ENCODE data around the gene RSPH6A. TPM values are rescaled to one million over a fixed set of nuclear protein-coding genes. Genes with fewer than 3 reads are reported as not detected.

Gene RSPH6A
- total RNA-seq (2014; rRNA removed; shearing (Covaris generic); ENCODE audit: low replicate concordance), result 0.25 TPM in 1 of 2 replicates, not detected in the other

DNA sequence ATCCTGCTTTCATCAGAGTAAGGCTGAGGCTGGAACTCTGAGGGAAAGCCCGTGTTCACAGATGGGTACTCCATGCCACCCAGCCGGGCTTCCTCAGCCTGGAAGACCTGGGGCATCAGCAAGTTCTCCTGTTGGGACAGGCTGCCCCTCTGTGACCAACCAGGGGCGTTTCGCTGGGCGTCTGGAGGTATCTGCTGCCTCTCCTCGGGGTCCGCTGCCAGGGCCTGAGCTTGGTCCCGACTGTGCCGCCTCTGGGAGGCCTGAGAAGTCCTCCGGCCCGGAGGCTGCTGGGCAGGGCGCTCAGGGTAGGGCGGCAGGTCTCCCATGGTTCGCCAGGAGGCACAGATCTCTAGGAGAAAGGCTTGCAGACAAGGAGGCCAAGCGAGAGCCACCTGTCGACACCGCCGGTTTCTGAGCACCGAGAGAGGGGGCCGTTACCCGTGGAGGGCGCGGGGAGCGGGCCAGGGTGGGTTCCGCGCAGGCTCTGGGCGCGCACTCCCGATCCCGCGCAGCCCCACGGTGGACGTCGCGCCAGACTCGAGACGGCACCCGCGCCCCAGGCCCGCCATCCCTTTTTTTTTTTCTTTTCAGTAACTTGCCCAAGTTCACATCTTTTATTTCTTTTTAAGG is at the start of gene RSPH6A:
Gene RSPH6A, minus strand, starts transcription at position 458 of the 630 bp plus-strand sequence. Its CDS starts 132 bp downstream, at position 326.
- Histone ChIP-seq H3K9me3 (ENCODE audit: low read length) (no peaks in the 10 kb centered on the region), H3K4me3 (ENCODE audit: low read length) (no peak within 1 kb of the TSS), H3K9me2 (replicated peaks; ENCODE audit: insufficient read depth, low read length) (no peaks in the 10 kb centered on the region), H3K27me3 (ENCODE audit: low read length) (no peaks in the 10 kb centered on the region), H3K79me2 (ENCODE audit: low read length) (no peaks in the 10 kb centered on the region), H3K9ac (ENCODE audit: low read length) (no peak within 1 kb of the TSS), H3K36me3 (ENCODE audit: insufficient read depth, low read length) (no peaks in the 10 kb centered on the region; the same call in 1 of the 2 replicates), H3K27ac (ENCODE audit: low read length) (no peak within 1 kb of the TSS), H4K20me1 (ENCODE audit: insufficient read depth, low read depth, low read length) (no peaks in the 10 kb centered on the region), H3K4me2 (ENCODE audit: low read depth, low read length, poor library complexity, severe bottlenecking) (no peak within 1 kb of the TSS), H2AFZ (ENCODE audit: low read length) (no peak within 1 kb of the TSS), H3K4me1 (ENCODE audit: low read length) (no peaks in the 10 kb centered on the region; the same call in 1 of the 2 replicates)
- DNase-seq, result no peak

DNA sequence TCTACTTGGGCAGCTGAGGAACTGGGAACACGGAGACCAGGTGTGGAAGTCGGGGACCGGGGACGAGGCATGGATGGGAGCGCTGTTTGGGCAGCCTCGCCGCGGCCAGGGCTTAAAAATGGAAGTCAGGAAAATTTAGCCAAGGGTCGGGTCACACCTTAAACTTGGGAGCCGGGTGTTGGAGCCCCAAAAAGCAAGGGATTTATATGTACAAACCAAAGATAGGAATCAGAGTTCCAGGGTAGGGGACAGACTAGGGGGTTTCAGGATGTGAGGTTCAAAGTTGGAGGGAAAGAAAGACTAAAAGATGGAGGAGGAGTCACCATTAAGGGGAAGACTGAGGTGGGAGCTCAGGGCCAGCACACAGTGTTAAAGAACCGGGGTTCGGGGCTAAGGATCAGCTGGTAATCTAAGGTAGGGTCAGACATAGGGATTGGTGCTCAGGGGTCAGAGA is 49.5 kb upstream of the RSPH6A start:
- peaks cover 29% of the 10 kb centered on the region for H3K79me2 ChIP-seq (ENCODE audit: low read length)
- no peak overlapping the region for H3K27ac ChIP-seq (ENCODE audit: low read length)
- H3K9me3 ChIP-seq (ENCODE audit: low read length), result no peaks in the 10 kb centered on the region
- no peaks in the 10 kb centered on the region for H3K9me2 ChIP-seq (replicated peaks; ENCODE audit: insufficient read depth, low read length)
- H3K9ac ChIP-seq (ENCODE audit: low read length), result no peak overlapping the region
- no peak for DNase-seq
- H2AFZ ChIP-seq (ENCODE audit: low read length), result no peak overlapping the region
- H3K4me2 ChIP-seq (ENCODE audit: low read depth, low read length, poor library complexity, severe bottlenecking), result peak overlapping the region; percentile 65
- H3K4me3 ChIP-seq (ENCODE audit: low read length), result peak overlapping the region; percentile 56; the same call in 1 of the 2 replicates
- peaks cover 27% of the 10 kb centered on the region for H3K4me1 ChIP-seq (ENCODE audit: low read length)
- peaks cover under 1% of the 10 kb centered on the region; the same call in 1 of the 2 replicates for H3K36me3 ChIP-seq (ENCODE audit: insufficient read depth, low read length)
- peaks cover 3% of the 10 kb centered on the region; the same call in 1 of the 2 replicates for H3K27me3 ChIP-seq (ENCODE audit: low read length)
- H4K20me1 ChIP-seq (ENCODE audit: insufficient read depth, low read depth, low read length), result no peaks in the 10 kb centered on the region

DNA sequence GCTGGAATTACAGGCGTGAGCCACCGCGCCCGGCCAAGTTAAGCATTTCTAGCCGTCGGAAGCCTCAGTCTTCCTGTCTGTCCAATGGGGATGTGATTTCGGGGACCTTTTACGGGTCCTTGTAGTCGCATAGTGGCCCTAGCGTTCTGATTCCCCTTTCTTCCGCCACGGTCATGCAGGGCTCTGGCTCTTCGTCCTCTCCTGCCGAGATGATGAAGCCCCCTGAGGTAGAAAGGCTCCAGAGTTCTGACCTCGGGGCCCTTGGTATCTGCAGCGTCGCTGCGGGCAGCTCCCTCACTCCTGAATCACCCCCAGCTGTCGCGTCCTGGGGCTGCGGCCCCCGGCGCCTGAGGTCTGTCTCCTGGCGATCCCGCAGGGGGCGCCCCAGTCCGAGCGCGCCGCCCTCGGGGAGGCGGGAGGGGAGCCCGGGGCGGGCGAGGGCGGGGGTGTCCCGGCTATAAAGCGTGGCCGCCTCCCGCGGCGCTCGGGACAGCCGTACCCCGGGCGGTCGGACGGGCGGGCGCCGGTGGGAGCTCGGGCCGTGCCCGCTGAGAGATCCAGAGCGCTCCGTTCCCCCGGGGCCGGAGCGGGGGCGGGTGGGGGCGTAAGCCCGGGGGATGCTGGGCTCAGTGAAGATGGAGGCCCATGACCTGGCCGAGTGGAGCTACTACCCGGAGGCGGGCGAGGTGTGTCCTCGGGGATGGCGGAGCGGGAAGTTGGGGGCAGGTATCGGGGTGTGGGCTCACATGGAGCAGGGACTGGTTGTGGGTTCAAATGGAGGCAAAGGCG is 48.9 kb upstream of the RSPH6A start, which contains the start of gene FOXA3:
Gene FOXA3, plus strand, starts transcription at position 487 of the 789 bp plus-strand sequence. Its CDS starts 131 bp downstream, at position 618.
- peak within 1 kb of the TSS; percentile 56 for H3K9ac ChIP-seq (ENCODE audit: low read length)
- H3K4me1 ChIP-seq (ENCODE audit: low read length), result peaks cover 27% of the 10 kb centered on the region
- peaks cover 5% of the 10 kb centered on the region; the same call in 1 of the 2 replicates for H3K36me3 ChIP-seq (ENCODE audit: insufficient read depth, low read length)
- H3K9me2 ChIP-seq (replicated peaks; ENCODE audit: insufficient read depth, low read length), result no peaks in the 10 kb centered on the region
- H3K27ac ChIP-seq (ENCODE audit: low read length), result no peak within 1 kb of the TSS
- DNase-seq, result peak; percentile 77
- H3K9me3 ChIP-seq (ENCODE audit: low read length), result no peaks in the 10 kb centered on the region
- H3K4me3 ChIP-seq (ENCODE audit: low read length), result peak within 1 kb of the TSS; percentile 56
- H3K27me3 ChIP-seq (ENCODE audit: low read length), result peaks cover 3% of the 10 kb centered on the region; the same call in 1 of the 2 replicates
- peak within 1 kb of the TSS; percentile 75 for H2AFZ ChIP-seq (ENCODE audit: low read length)
- no peaks in the 10 kb centered on the region for H4K20me1 ChIP-seq (ENCODE audit: insufficient read depth, low read depth, low read length)
- peaks cover 36% of the 10 kb centered on the region for H3K79me2 ChIP-seq (ENCODE audit: low read length)
- peak within 1 kb of the TSS; percentile 65 for H3K4me2 ChIP-seq (ENCODE audit: low read depth, low read length, poor library complexity, severe bottlenecking)

DNA sequence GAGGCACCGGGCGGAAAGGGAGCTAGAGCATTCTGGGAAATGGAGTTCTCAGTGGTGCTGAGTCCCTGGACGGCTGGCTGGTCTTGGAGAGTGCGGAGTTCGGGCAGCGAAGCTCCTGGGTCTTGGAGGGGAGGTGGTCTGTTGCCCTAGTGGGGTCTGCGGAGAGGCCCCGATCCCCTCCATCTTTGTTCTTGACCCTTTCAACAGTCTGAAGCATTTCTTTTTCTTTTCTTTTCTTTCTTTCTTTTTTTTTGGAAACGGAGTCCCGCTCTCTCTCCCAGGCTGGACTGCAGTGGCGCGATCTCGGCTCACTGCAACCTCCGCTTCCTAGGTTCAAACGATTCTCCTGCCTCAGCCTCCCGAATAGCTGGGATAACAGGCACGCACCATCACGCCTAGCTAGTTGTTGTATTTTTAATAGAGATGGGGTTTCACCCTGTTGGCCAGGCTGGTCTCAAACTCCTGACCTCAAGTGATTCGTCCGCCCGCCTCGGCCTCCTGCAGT is 48.3 kb upstream of the RSPH6A start:
- Histone ChIP-seq H3K4me2 (ENCODE audit: low read depth, low read length, poor library complexity, severe bottlenecking) (peak overlapping the region; percentile 65), H3K36me3 (ENCODE audit: insufficient read depth, low read length) (peaks cover 5% of the 10 kb centered on the region; the same call in 1 of the 2 replicates), H3K4me1 (ENCODE audit: low read length) (peaks cover 27% of the 10 kb centered on the region), H3K9me3 (ENCODE audit: low read length) (no peaks in the 10 kb centered on the region), H3K79me2 (ENCODE audit: low read length) (peaks cover 40% of the 10 kb centered on the region), H3K4me3 (ENCODE audit: low read length) (peak overlapping the region; percentile 56), H3K27ac (ENCODE audit: low read length) (no peak overlapping the region), H3K27me3 (ENCODE audit: low read length) (peaks cover 3% of the 10 kb centered on the region; the same call in 1 of the 2 replicates), H4K20me1 (ENCODE audit: insufficient read depth, low read depth, low read length) (no peaks in the 10 kb centered on the region), H3K9me2 (replicated peaks; ENCODE audit: insufficient read depth, low read length) (no peaks in the 10 kb centered on the region), H2AFZ (ENCODE audit: low read length) (peak overlapping the region; percentile 75), H3K9ac (ENCODE audit: low read length) (peak overlapping the region; percentile 56)
- DNase-seq, result no peak

DNA sequence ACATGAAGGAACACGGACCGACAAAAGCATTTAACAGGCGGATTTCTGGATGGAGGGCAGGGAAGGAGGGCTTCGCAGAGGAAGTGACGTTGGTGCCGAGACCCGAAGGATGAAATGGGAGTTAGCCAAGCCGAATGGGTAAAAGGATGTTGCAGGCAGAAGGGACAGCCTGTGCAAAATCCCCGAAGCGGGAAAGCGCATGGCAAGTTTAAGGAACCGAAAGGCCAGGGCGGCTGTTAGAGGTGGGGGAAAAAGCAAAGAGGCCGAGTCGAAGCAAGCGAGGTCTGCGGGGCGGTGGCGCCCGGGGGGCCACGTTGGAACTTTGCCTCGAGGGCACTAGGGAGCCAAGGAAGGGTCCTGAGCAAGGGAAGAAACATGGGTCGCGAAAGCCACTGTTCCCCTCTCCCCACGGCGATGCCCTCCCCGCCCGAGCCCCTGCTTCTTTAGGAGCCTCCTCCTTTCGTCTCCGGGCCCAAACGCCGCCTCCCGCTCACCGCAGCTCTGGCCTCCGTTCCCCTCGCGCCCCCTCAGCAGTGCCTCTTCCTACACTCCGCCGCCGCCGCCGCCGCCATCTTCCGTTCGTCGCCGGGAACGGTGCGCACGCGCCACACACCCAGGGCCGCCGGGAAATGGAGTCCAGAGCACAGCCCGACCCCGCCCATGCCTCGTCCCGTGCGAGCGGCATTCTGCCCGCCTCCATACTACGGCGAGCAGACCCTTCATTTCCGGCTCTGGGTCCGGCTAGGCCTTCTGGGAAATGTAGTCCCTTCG is 47.6 kb upstream of the RSPH6A start, which contains the start of gene SYMPK:
Gene SYMPK, minus strand, starts transcription at position 584 of the 771 bp plus-strand sequence. CDS start 8,652 bp downstream, outside the sequence.
- H4K20me1 ChIP-seq (ENCODE audit: insufficient read depth, low read depth, low read length), result no peaks in the 10 kb centered on the region
- peak within 1 kb of the TSS; percentile 75 for H2AFZ ChIP-seq (ENCODE audit: low read length)
- H3K4me1 ChIP-seq (ENCODE audit: low read length), result peaks cover 27% of the 10 kb centered on the region
- H3K9me3 ChIP-seq (ENCODE audit: low read length), result no peaks in the 10 kb centered on the region
- H3K79me2 ChIP-seq (ENCODE audit: low read length), result peaks cover 46% of the 10 kb centered on the region
- peaks cover 3% of the 10 kb centered on the region; the same call in 1 of the 2 replicates for H3K27me3 ChIP-seq (ENCODE audit: low read length)
- peaks cover 5% of the 10 kb centered on the region; the same call in 1 of the 2 replicates for H3K36me3 ChIP-seq (ENCODE audit: insufficient read depth, low read length)
- no peaks in the 10 kb centered on the region for H3K9me2 ChIP-seq (replicated peaks; ENCODE audit: insufficient read depth, low read length)
- H3K9ac ChIP-seq (ENCODE audit: low read length), result peak within 1 kb of the TSS; percentile 87
- H3K27ac ChIP-seq (ENCODE audit: low read length), result peak within 1 kb of the TSS; percentile 71
- DNase-seq, result peak; percentile 99
- peak within 1 kb of the TSS; percentile 90 for H3K4me2 ChIP-seq (ENCODE audit: low read depth, low read length, poor library complexity, severe bottlenecking)
- H3K4me3 ChIP-seq (ENCODE audit: low read length), result peak within 1 kb of the TSS; percentile 83

DNA sequence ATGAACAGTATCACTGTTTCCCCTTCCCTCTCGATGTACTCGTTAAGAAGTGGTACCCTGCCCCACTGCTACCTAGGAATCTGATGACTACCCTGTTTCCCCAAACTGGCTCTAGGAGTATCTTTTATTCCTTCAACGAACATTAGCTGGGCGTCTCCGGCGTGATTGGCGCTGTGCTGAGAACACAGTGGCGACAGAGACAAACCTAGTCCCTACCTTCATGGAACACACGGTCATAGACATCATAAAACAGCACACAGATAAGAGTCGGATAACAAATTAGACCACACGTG is 47.1 kb upstream of the RSPH6A start:
- peaks cover 5% of the 10 kb centered on the region; the same call in 1 of the 2 replicates for H3K36me3 ChIP-seq (ENCODE audit: insufficient read depth, low read length)
- peak overlapping the region; percentile 25; the same call in 1 of the 2 replicates for H2AFZ ChIP-seq (ENCODE audit: low read length)
- peak overlapping the region; percentile 71 for H3K27ac ChIP-seq (ENCODE audit: low read length)
- H3K9me3 ChIP-seq (ENCODE audit: low read length), result no peaks in the 10 kb centered on the region
- H3K9ac ChIP-seq (ENCODE audit: low read length), result peak overlapping the region; percentile 87
- peaks cover 3% of the 10 kb centered on the region; the same call in 1 of the 2 replicates for H3K27me3 ChIP-seq (ENCODE audit: low read length)
- peak overlapping the region; percentile 90 for H3K4me2 ChIP-seq (ENCODE audit: low read depth, low read length, poor library complexity, severe bottlenecking)
- H3K4me1 ChIP-seq (ENCODE audit: low read length), result peaks cover 27% of the 10 kb centered on the region
- no peak for DNase-seq
- H3K9me2 ChIP-seq (replicated peaks; ENCODE audit: insufficient read depth, low read length), result no peaks in the 10 kb centered on the region
- H3K79me2 ChIP-seq (ENCODE audit: low read length), result peaks cover 46% of the 10 kb centered on the region
- no peaks in the 10 kb centered on the region for H4K20me1 ChIP-seq (ENCODE audit: insufficient read depth, low read depth, low read length)
- peak overlapping the region; percentile 83 for H3K4me3 ChIP-seq (ENCODE audit: low read length)

DNA sequence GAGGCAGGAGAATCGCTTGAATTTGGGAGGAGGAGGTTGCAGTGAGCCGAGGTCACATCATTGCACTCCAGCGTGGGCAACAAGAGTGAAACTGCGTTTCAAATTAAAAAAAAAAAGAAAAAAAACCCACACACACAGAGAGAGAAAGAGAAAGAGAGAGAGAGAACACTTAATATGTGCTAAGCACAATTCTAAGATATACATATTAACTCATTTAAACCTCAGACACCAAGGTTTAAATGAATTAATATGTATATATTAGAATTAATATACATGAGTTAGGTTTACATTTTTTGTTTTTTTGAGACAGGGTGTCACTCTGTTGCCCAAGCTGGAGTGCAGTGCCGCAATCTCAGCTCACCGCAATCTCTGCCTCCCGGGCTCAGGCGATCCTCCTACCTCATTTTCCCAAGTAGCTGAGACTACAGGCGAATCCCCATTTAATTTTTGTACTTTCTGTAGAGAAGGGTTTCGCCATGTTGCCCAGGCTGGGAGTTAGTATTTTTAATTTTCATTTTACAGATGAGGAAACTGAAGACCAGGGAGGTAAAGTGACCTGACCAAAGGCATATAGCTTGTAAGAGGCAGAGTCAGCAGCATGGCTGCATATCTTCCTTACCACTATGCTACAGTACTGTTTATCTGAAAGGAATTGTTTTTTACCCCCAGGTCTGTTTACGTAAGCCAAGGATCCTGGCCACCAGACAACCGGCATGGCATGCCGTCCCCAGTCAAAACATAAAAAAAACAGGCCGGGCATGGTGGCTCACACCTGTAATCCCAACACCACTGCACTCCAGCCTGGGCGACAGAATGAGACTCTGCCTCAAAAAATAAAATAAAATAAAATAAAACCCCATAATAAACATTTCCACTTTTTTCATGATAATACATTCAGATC is 45.5 kb upstream of the RSPH6A start:
- H3K4me3 ChIP-seq (ENCODE audit: low read length), result peak overlapping the region; percentile 83; the same call in 1 of the 2 replicates
- no peak overlapping the region for H2AFZ ChIP-seq (ENCODE audit: low read length)
- H3K27me3 ChIP-seq (ENCODE audit: low read length), result peaks cover 3% of the 10 kb centered on the region; the same call in 1 of the 2 replicates
- DNase-seq, result no peak
- H4K20me1 ChIP-seq (ENCODE audit: insufficient read depth, low read depth, low read length), result no peaks in the 10 kb centered on the region
- H3K9me3 ChIP-seq (ENCODE audit: low read length), result no peaks in the 10 kb centered on the region
- peak overlapping the region; percentile 40; the same call in 1 of the 2 replicates for H3K27ac ChIP-seq (ENCODE audit: low read length)
- peak overlapping the region; percentile 90 for H3K4me2 ChIP-seq (ENCODE audit: low read depth, low read length, poor library complexity, severe bottlenecking)
- no peaks in the 10 kb centered on the region for H3K9me2 ChIP-seq (replicated peaks; ENCODE audit: insufficient read depth, low read length)
- peaks cover 53% of the 10 kb centered on the region for H3K79me2 ChIP-seq (ENCODE audit: low read length)
- H3K36me3 ChIP-seq (ENCODE audit: insufficient read depth, low read length), result peaks cover 5% of the 10 kb centered on the region; the same call in 1 of the 2 replicates
- peak overlapping the region; percentile 21; the same call in 1 of the 2 replicates for H3K9ac ChIP-seq (ENCODE audit: low read length)
- H3K4me1 ChIP-seq (ENCODE audit: low read length), result peaks cover 27% of the 10 kb centered on the region

Measured in Karpas-422 (cell line).